Adipocyte (in vitro differentiated cells): ENCODE measurements around the gene LCN1.

Experiments used
- DNase-seq: peaks from one replicate; pipeline ENCODE4 v3.0.0-alpha.2; 2015; ENCODE audit warnings: low read depth
- H3K27me3 ChIP-seq: replicated peaks from 2 replicates; pipeline ENCODE4 v1.7.0; 2013; ENCODE audit warnings: mild to moderate bottlenecking, low read length, moderate library complexity; ENCODE audit not compliant: control insufficient read depth, insufficient read depth
- H3K36me3 ChIP-seq: 2 replicates; pipeline ENCODE4 v1.7.0; 2013; ENCODE audit warnings: low read length, mild to moderate bottlenecking, moderate library complexity; ENCODE audit not compliant: control insufficient read depth, insufficient read depth, severe bottlenecking
- H3K4me1 ChIP-seq: 2 replicates; pipeline ENCODE4 v1.7.0; 2013; ENCODE audit warnings: mild to moderate bottlenecking, low read length, moderate library complexity; ENCODE audit not compliant: control insufficient read depth, insufficient read depth
- H3K4me3 ChIP-seq: 2 replicates; pipeline ENCODE4 v1.7.0; 2013; ENCODE audit warnings: mild to moderate bottlenecking, low read length, moderate library complexity
- H3K9ac ChIP-seq: 2 replicates; pipeline ENCODE4 v1.7.0; 2013; ENCODE audit warnings: mild to moderate bottlenecking, low read length, moderate library complexity
- H3K9me3 ChIP-seq: 2 replicates; pipeline ENCODE4 v1.7.0; 2013; ENCODE audit warnings: mild to moderate bottlenecking, low read length, moderate library complexity; ENCODE audit not compliant: control insufficient read depth

LCN1 gene

GRCh38 chr9:135519179-135519971, 1.9 kb upstream of the LCN1 start:
- H3K27me3 ChIP-seq = peaks cover 34% of the 10 kb centered on the region
- no peak for DNase-seq
- no peaks in the 10 kb centered on the region for H3K36me3 ChIP-seq
- H3K4me1 ChIP-seq = peaks cover 4% of the 10 kb centered on the region
- H3K9ac ChIP-seq = no peak overlapping the region
- H3K9me3 ChIP-seq = no peaks in the 10 kb centered on the region
- no peak overlapping the region for H3K4me3 ChIP-seq

DNA sequence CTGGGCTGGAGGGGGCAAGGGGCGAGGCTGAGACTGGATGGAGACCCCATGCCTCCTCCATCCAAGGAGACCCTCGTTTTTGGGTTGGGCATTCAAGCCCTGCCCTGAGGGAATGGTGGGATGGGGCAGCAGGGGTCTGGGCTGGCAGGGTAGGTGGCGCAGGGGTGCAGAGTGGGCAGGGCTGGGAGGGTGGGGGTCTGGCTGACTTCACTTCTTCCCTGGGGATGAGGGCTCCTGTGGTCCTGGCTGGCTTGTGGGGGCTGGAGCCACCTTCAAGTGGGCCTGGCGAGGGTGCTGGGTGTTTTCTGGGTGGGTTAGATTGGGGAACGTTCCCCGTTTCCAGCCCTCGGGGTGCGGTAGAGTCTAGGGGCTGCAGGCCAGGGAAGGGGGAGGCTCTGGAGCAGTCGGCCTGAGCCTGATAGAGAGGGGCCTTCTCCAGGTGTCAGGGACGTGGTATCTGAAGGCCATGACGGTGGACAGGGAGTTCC, 412 bp downstream of the LCN1 start:
- no peaks in the 10 kb centered on the region for H3K9me3 ChIP-seq
- no peaks in the 10 kb centered on the region for H3K36me3 ChIP-seq
- peaks cover 38% of the 10 kb centered on the region for H3K27me3 ChIP-seq
- H3K4me3 ChIP-seq = no peak overlapping the region
- H3K9ac ChIP-seq = no peak overlapping the region
- H3K4me1 ChIP-seq = peaks cover 4% of the 10 kb centered on the region
- no peak for DNase-seq

DNA sequence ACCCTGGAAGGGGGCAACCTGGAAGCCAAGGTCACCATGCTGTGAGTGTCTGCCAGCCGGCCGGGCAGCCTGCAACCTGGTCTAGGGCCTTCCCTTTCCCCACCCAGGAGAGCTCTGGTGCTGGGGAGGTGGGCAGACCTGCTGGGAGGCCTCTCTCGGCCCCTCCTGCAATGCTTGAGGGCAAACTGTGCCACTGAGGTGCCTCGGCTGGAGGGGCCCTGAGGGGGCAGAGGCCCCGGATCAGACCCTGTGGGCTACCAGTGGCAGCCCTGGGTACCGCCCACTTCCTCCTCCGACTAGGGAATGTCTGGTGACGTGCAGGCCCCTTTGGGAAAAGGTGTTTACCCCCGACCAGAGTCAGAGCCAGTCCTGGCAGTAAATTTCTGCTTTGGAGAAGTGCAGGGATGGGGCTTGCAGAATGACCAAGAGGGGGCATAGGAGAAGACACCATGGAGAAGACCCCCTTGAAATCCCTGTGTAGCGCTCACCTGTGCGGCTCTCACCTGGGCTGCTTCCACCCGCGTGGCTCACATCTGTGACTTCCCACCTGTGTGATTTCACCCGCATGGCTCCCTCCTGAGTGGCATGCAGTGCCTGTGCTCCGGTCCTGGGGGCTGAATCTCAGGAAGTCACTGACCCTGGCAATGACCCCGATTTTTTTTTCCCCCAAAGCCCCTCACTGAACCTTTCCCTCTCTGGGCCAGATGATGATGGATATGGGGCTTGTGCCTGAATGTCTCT, 1.1 kb downstream of the LCN1 start:
- H3K9me3 ChIP-seq = no peaks in the 10 kb centered on the region
- no peaks in the 10 kb centered on the region for H3K36me3 ChIP-seq
- H3K4me3 ChIP-seq = no peak overlapping the region
- no peak overlapping the region for H3K9ac ChIP-seq
- DNase-seq = no peak
- peaks cover 42% of the 10 kb centered on the region for H3K27me3 ChIP-seq
- peaks cover 4% of the 10 kb centered on the region for H3K4me1 ChIP-seq

DNA sequence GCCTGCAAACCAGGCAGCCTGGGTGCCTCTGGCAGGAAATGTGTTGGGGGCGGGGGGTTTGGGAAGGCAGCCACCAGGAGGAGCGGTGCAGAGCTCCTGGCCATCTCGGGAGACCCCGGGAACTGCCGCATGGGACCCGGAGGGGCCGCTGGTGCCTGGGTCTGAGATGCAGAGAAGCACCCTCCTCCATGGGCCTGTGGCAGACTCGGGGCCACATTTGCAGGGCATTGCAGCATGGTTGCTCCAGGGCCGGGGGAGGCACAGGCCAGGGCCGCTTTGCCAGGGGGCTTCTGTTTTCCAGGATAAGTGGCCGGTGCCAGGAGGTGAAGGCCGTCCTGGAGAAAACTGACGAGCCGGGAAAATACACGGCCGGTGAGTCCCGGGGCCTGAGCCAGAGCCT, 1.7 kb downstream of the LCN1 start:
- Histone ChIP-seq H3K9me3 (no peaks in the 10 kb centered on the region), H3K4me3 (no peak overlapping the region), H3K36me3 (no peaks in the 10 kb centered on the region), H3K4me1 (peaks cover 4% of the 10 kb centered on the region), H3K27me3 (peaks cover 38% of the 10 kb centered on the region), H3K9ac (no peak overlapping the region)
- DNase-seq = no peak

- H3K4me1 ChIP-seq = peaks cover 4% of the 10 kb centered on the region
- H3K4me3 ChIP-seq = no peak overlapping the region
- no peaks in the 10 kb centered on the region for H3K36me3 ChIP-seq
- no peak for DNase-seq
- no peak overlapping the region for H3K9ac ChIP-seq
- no peaks in the 10 kb centered on the region for H3K9me3 ChIP-seq
- H3K27me3 ChIP-seq = peaks cover 35% of the 10 kb centered on the region
Measured at GRCh38 chr9:135523521-135524129, 2.4 kb downstream of the LCN1 start.

DNA sequence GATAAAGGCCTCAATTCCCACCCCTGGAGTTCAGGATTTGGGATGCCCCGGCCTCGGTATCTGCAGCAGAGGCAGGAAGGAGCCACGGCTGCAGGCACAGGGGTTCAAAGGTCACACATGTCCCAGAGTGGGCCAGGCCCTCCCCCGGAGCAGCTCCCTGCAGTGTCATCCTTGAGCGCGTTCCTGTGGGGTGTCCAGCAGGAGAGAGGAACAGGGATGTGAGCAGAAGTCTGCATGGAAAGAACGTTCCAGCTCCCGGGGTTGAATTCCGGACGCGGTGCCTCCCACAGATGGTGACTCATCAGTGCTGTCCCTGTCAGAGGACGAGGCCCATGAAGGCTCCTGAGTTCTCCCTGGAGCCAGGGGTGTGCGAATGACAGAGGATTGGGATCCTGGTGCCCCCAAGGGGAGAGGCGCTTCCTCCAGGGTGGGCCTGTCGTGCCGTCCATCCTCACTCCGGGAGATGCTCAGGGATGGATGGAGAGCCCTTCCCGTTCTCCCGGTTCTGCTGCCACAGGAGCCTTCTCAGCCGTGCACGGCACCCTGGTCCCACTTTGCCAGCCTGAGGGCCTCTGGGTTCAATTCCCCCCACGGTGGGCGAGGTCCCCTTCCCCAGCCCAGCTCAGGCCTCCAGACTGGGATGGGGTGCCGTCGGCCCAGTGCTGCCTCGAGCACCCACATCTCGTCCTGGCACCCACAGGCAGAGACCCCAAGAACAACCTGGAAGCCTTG, 3.1 kb downstream of the LCN1 start:
- Histone ChIP-seq H3K9ac (no peak overlapping the region), H3K27me3 (peaks cover 34% of the 10 kb centered on the region), H3K9me3 (no peaks in the 10 kb centered on the region), H3K4me1 (peaks cover 4% of the 10 kb centered on the region), H3K36me3 (no peaks in the 10 kb centered on the region), H3K4me3 (no peak overlapping the region)
- peak; percentile 31 for DNase-seq

GRCh38 chr9:135525241-135526088, 4.2 kb downstream of the LCN1 start:
- Histone ChIP-seq H3K4me1 (peaks cover 4% of the 10 kb centered on the region), H3K27me3 (peaks cover 37% of the 10 kb centered on the region), H3K9ac (no peak overlapping the region), H3K4me3 (no peak overlapping the region), H3K9me3 (peaks cover 4% of the 10 kb centered on the region), H3K36me3 (no peaks in the 10 kb centered on the region)
- no peak for DNase-seq

DNA sequence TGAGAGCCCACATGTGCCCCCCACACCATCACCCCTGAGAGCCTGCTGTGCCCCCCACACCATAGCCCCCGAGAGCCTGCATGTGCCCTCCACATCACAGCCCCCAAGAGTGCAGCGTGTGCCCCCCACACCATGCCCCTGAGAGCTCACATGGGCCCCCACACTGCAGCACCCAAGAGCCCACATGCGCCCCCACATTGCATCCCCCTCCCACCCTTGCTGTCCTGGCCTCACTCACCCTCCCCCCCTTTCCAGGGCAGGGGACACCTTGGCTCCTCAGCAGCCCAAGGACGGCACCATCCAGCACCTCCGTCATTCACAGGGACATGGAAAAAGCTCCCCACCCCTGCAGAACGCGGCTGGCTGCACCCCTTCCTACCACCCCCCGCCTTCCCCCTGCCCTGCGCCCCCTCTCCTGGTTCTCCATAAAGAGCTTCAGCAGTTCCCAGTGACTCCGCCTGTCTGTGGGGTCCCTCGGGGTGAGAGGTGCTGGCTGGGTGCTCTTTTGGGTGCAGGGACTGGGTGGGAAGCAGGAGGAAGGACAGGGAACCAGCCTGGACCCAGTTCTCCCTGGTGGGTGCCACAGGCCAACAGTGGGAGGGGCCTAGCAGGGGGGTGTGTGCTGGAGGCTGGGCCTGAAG, 5.0 kb downstream of the LCN1 start:
- Histone ChIP-seq H3K4me1 (peaks cover 4% of the 10 kb centered on the region), H3K9ac (no peak overlapping the region), H3K36me3 (no peaks in the 10 kb centered on the region), H3K4me3 (no peak overlapping the region), H3K27me3 (peaks cover 38% of the 10 kb centered on the region), H3K9me3 (peaks cover 4% of the 10 kb centered on the region)
- no peak for DNase-seq

- H3K36me3 ChIP-seq = no peaks in the 10 kb centered on the region
- H3K27me3 ChIP-seq = peaks cover 38% of the 10 kb centered on the region
- peaks cover 4% of the 10 kb centered on the region for H3K4me1 ChIP-seq
- no peak for DNase-seq
- H3K9ac ChIP-seq = no peak overlapping the region
- no peak overlapping the region for H3K4me3 ChIP-seq
- peaks cover 4% of the 10 kb centered on the region for H3K9me3 ChIP-seq
Measured at GRCh38 chr9:135526730-135527571, 5.7 kb downstream of the LCN1 start.
